Measurements from ENCODE around the gene APLP2.
"Not testable (repeated sequence)": the region's sequence is repeated elsewhere in the genome, so short reads cannot be mapped to it uniquely, and the experiment has no call there.

The APLP2 gene

DNA sequence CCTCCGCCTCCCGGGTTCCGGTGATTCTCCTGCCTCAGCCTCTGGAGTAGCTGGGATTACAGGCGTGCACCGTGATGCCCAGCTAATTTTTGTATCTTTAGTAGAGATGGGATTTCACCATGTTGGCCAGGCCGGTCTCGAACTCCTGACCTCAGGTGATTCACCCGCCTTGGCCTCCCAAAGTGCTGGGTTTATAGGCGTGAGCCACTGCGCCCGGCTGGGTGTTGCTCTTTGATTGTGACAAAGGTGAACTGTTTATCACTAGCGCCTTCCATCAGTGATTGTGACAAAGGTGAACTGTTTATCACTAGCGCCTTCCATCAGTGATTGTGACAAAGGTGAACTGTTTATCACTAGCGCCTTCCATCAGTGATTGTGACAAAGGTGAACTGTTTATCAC is 123.9 kb downstream of the APLP2 start:
- DNase-seq (ENCODE audit: low read depth in 2 of 2), result not testable (repeated sequence)
